Chondrocyte (in vitro differentiated cells): ENCODE measurements around the gene INPP5A. TPM values are rescaled to one million over a fixed set of nuclear protein-coding genes. Genes with fewer than 3 reads are reported as not detected.
A peak's percentile ranks its signal among the peaks of the same experiment; 100 is the strongest.

Source experiments
- DNase-seq: peaks from one replicate; pipeline ENCODE4 v3.0.0; 2021; ENCODE audit warnings: mixed read lengths, low spot score
- H3K27ac Mint-ChIP-seq: one replicate; pipeline ENCODE4 v1.8.0; 2021; ENCODE audit warnings: mild to moderate bottlenecking, moderate library complexity, mixed read lengths; ENCODE audit not compliant: unreplicated experiment
- H3K27me3 Mint-ChIP-seq: 2 replicates; pipeline ENCODE4 v1.8.0; 2021; ENCODE audit warnings: low read depth, mixed read lengths
- H3K36me3 Mint-ChIP-seq: 2 replicates; pipeline ENCODE4 v1.8.0; 2021; ENCODE audit warnings: low read depth, mixed read lengths
- H3K4me1 Mint-ChIP-seq: 2 replicates; pipeline ENCODE4 v1.8.0; 2021; ENCODE audit warnings: low read depth, mild to moderate bottlenecking, mixed read lengths
- H3K4me3 Mint-ChIP-seq: one replicate; pipeline ENCODE4 v1.8.0; 2021; ENCODE audit warnings: mild to moderate bottlenecking, moderate library complexity, mixed read lengths; ENCODE audit not compliant: unreplicated experiment
- H3K9me3 Mint-ChIP-seq: 2 replicates; pipeline ENCODE4 v1.8.0; 2021; ENCODE audit warnings: low read depth, mixed read lengths
- total RNA-seq: library from RNA; stranded (reverse); gene quantifications from 3 replicates; pipeline ENCODE4 v1.2.1, GENCODE V29; 2021
- TF ChIP-seq, protein P1 (sequence below): fragments of 200-600 bp; sonication (generic); IDR thresholded peaks from 2 replicates; pipeline ENCODE4 v1.5.0; 2021; ENCODE audit warnings: antibody characterized with exemption, mild to moderate bottlenecking, moderate library complexity

Gene INPP5A
- total RNA-seq, 1 donor from 2014 or later: 40.6 TPM

- no peaks in the 10 kb centered on the region for H3K27me3 Mint-ChIP-seq
- H3K9me3 Mint-ChIP-seq: no peaks in the 10 kb centered on the region
- H3K4me3 Mint-ChIP-seq: no peak overlapping the region
- peak; percentile 80 for DNase-seq
- no peak overlapping the region for H3K27ac Mint-ChIP-seq
- TF ChIP-seq, protein P1, sequence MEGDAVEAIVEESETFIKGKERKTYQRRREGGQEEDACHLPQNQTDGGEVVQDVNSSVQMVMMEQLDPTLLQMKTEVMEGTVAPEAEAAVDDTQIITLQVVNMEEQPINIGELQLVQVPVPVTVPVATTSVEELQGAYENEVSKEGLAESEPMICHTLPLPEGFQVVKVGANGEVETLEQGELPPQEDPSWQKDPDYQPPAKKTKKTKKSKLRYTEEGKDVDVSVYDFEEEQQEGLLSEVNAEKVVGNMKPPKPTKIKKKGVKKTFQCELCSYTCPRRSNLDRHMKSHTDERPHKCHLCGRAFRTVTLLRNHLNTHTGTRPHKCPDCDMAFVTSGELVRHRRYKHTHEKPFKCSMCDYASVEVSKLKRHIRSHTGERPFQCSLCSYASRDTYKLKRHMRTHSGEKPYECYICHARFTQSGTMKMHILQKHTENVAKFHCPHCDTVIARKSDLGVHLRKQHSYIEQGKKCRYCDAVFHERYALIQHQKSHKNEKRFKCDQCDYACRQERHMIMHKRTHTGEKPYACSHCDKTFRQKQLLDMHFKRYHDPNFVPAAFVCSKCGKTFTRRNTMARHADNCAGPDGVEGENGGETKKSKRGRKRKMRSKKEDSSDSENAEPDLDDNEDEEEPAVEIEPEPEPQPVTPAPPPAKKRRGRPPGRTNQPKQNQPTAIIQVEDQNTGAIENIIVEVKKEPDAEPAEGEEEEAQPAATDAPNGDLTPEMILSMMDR: no peak
- H3K4me1 Mint-ChIP-seq: peaks cover 56% of the 10 kb centered on the region
- H3K36me3 Mint-ChIP-seq: peaks cover 3% of the 10 kb centered on the region
Observed at GRCh38 chr10:132632091-132632561, 94.5 kb downstream of the INPP5A start.

DNA sequence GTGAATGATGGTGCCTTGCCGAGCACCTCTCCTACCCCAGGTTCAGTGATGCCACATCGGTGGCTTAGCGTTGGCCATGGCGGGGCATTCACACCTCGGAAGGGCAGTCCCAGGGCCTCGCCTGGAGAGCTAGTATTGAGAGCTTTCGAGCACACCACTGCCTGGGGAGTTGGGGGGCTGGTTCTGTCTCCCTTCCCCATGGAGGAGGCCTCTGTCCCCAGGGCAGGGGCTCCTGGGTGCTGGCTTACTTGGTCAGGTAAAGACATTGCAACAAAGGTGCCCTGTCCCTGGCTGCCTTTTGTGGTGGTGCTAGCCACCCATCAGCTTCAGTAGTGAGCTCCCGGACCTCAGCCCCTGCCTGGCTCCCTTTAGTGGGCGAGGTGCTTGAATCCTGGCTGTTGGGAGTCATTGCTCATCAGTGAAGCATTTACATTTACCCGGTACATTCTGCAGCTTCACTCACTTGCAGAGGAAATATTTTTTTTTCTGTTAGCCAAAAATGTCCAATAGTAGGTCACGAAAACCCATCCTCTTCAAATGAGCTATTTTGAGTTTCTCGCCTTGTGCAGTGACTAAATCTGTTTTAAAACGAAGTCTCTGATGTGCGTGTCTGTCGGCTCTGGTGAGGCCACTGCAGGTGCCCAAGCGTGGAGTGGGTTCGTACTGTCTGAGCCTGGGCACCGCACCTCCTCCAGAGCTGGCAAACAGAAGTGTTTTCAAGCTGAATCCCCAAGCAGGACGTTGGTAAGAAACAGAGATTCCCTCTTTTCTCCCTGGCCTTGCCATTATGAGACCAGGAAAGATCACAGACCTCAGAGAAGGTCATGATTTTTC lies 95.5 kb downstream of the INPP5A start:
- Mint-ChIP-seq H3K9me3 (no peaks in the 10 kb centered on the region), H3K36me3 (no peaks in the 10 kb centered on the region), H3K27ac (peak overlapping the region; percentile 92), H3K27me3 (no peaks in the 10 kb centered on the region), H3K4me1 (peaks cover 58% of the 10 kb centered on the region), H3K4me3 (peak overlapping the region; percentile 18)
- TF ChIP-seq, protein P1: no peak
- peak; percentile 69 for DNase-seq

- H3K27ac Mint-ChIP-seq: no peak overlapping the region
- no peaks in the 10 kb centered on the region for H3K9me3 Mint-ChIP-seq
- H3K4me3 Mint-ChIP-seq: no peak overlapping the region
- peaks cover 53% of the 10 kb centered on the region for H3K4me1 Mint-ChIP-seq
- no peaks in the 10 kb centered on the region for H3K36me3 Mint-ChIP-seq
- TF ChIP-seq, protein P1: peak; percentile 22
- no peak for DNase-seq
- H3K27me3 Mint-ChIP-seq: no peaks in the 10 kb centered on the region
Observed at GRCh38 chr10:132634241-132634946, 96.8 kb downstream of the INPP5A start.

DNA sequence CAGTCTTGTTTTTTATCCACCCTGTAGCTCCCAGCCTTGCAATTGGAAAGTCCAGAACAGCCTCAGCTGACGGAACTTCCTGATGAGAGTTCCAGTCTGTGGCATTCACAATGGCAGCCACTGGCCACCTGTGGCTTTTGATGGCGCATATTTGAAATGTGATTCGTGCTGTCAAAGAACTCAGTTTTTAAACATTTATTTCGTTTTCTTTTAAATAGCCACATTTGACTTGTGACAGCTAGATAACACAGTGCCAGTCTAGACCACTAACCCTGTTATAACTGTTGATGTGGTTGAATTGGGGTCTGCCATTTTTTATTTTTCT lies 97.3 kb downstream of the INPP5A start:
- Mint-ChIP-seq H3K4me1 (peaks cover 53% of the 10 kb centered on the region), H3K4me3 (no peak overlapping the region), H3K9me3 (no peaks in the 10 kb centered on the region), H3K36me3 (no peaks in the 10 kb centered on the region), H3K27ac (no peak overlapping the region), H3K27me3 (no peaks in the 10 kb centered on the region)
- DNase-seq: no peak
- TF ChIP-seq, protein P1: no peak

DNA sequence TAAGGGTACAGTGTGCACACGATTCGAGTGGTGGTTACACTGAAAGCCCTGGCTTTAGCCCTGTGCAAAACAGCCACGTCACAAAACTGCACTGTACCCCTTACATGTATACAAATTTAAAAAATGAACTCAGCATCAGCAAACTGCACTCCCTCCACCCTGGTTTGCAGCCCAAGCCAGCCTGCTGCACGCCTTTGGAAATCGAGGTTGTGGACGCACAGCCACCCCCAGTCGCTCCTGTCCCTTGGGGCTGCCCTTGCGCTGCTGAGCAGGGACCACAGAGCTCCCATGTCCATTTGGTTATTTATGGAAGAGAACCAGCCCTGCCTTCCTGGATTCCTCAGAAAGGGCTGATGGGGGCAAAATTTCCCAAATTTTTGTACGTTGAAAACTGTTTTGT lies 98.8 kb downstream of the INPP5A start:
- TF ChIP-seq, protein P1: no peak
- H3K4me1 Mint-ChIP-seq: peaks cover 46% of the 10 kb centered on the region
- H3K27ac Mint-ChIP-seq: no peak overlapping the region
- no peak overlapping the region for H3K4me3 Mint-ChIP-seq
- H3K36me3 Mint-ChIP-seq: no peaks in the 10 kb centered on the region
- DNase-seq: no peak
- H3K9me3 Mint-ChIP-seq: no peaks in the 10 kb centered on the region
- no peaks in the 10 kb centered on the region for H3K27me3 Mint-ChIP-seq
